Stomach smooth muscle (tissue), 2 donors: ENCODE data around the gene BCAR3.

Source experiments
- H3K27ac ChIP-seq: one replicate; pipeline ENCODE4 v1.7.0; 2013; ENCODE audit warnings: mild to moderate bottlenecking, low read length, inconsistent platforms
- H3K27me3 ChIP-seq, 2 donors: one replicate each; pipeline ENCODE4 v1.7.0; 2013; ENCODE audit warnings: low read length in 2 of 2; ENCODE audit not compliant: insufficient read depth in 2 of 2, control insufficient read depth in 1 of 2
- H3K36me3 ChIP-seq, 2 donors: one replicate each; pipeline ENCODE4 v1.7.0; 2013; ENCODE audit warnings: low read length in 2 of 2; ENCODE audit not compliant: control insufficient read depth in 2 of 2, insufficient read depth in 2 of 2
- H3K4me1 ChIP-seq: one replicate; pipeline ENCODE4 v1.7.0; 2013; ENCODE audit warnings: low read length; ENCODE audit not compliant: control insufficient read depth, insufficient read depth
- H3K4me3 ChIP-seq, 2 donors: one replicate each; pipeline ENCODE4 v1.7.0; 2013; ENCODE audit warnings: low read length in 2 of 2
- H3K9ac ChIP-seq, 2 donors: one replicate each; pipeline ENCODE4 v1.7.0; 2013; ENCODE audit warnings: low read length in 2 of 2, mild to moderate bottlenecking in 1 of 2
- H3K9me3 ChIP-seq, 2 donors: one replicate each; pipeline ENCODE4 v1.7.0; 2013; ENCODE audit warnings: low read length in 2 of 2; ENCODE audit not compliant: control insufficient read depth in 2 of 2
- donor health status: healthy.
- donor health status: Pancreatic carcinoma.

BCAR3 gene

DNA sequence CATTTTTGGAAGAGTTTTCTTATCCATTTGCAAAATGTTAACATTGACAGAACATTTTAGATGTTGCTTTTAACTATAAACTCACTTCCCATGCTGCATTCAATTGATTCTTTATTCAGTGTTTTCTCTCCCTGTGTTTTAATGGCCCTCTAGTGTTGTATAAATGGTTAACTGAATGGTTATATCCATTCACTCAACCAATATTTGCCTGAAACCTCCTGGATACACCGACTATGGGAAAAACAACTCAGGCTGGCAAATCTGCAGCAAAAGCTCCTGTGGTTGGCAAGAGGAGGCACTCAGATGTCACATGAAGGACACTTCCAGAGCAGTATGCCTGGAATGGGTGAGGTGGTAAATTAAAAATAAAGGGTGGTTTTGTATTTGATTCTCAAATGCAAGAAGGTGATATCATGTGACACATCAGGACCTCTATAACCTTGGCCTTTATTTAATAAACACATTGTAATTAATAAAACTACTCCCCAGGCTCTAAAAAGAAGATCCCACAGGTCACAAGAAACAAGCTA, 107.6 kb downstream of the BCAR3 start:
- Histone ChIP-seq H3K9ac (no peak overlapping the region), H3K4me1 (no peaks in the 10 kb centered on the region), H3K4me3 (no peak overlapping the region), H3K9me3 (no peaks in the 10 kb centered on the region), H3K27ac (no peak overlapping the region), H3K27me3 (no peaks in the 10 kb centered on the region), H3K36me3 (peaks cover 6 to 16% of the 10 kb centered on the region in 2 donors)

DNA sequence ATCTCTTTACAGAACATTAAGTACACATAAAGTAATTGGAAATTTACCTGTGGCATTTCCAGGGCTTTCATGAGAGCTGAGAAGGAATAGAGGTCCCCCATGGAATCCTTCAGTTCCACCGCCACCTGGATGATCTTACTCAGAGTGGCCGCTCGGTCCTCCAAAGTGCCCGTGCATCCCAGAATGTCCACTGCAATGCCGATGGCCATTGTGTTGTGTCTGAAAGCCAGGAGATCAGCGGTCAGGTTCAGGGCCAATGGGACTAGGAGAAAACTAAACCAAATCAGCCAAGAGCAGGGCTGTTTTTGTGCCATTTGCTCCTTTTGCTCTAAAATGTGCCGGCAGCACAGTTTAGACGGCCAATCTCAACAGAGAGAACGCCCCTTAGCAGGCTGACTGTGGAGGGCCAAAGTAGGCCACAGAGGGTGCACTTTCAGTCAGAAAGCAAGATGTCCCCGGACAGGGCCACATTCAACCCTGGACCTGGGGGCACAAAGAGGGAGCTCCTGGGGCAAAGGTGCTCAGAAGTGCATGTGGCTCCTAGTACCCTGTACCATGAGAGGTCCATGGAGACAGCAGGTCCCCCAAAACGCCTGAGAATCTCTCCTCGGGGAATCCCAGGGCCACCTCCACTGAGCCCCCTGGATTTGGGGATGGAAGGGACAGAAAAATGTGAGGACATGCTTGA, 109.9 kb downstream of the BCAR3 start:
- H3K9me3 ChIP-seq: no peaks in the 10 kb centered on the region
- no peaks in the 10 kb centered on the region for H3K27me3 ChIP-seq
- peaks cover 13 to 23% of the 10 kb centered on the region in 2 donors for H3K36me3 ChIP-seq
- H3K9ac ChIP-seq: no peak overlapping the region
- H3K4me1 ChIP-seq: no peaks in the 10 kb centered on the region
- no peak overlapping the region for H3K4me3 ChIP-seq
- no peak overlapping the region for H3K27ac ChIP-seq

DNA sequence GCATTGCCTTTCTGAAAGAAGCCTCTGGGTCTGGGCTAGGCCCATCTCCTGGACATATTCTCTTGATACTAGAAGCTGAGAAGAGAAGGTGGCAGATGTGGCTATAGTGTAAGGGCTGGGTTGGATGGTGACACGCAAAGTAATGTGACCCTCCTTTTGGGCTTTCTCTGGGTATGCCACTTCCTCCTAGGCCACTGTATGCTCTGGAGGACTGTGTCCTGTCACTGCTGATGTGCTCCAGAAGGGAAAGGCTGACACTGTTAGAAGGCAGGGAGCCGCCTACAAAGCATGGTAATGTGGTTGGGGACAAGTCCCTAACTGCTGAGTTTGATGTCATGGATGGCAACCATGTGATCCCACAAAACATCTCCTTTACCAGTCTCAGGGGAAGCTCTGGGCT, 112.1 kb downstream of the BCAR3 start:
- Histone ChIP-seq H3K9ac (no peak overlapping the region), H3K36me3 (peaks cover 13 to 22% of the 10 kb centered on the region in 2 donors), H3K9me3 (no peaks in the 10 kb centered on the region), H3K4me1 (no peaks in the 10 kb centered on the region), H3K4me3 (no peak overlapping the region), H3K27ac (no peak overlapping the region), H3K27me3 (no peaks in the 10 kb centered on the region)

GRCh38 chr1:93567255-93567918, 114.2 kb downstream of the BCAR3 start:
- H3K4me3 ChIP-seq: no peak overlapping the region
- no peak overlapping the region for H3K9ac ChIP-seq
- H3K4me1 ChIP-seq: no peaks in the 10 kb centered on the region
- no peaks in the 10 kb centered on the region for H3K9me3 ChIP-seq
- no peaks in the 10 kb centered on the region for H3K27me3 ChIP-seq
- peaks cover 13 to 22% of the 10 kb centered on the region in 2 donors for H3K36me3 ChIP-seq
- no peak overlapping the region for H3K27ac ChIP-seq

GRCh38 chr1:93566227-93566626, 115.4 kb downstream of the BCAR3 start:
- Histone ChIP-seq H3K27me3 (no peaks in the 10 kb centered on the region), H3K4me1 (no peaks in the 10 kb centered on the region), H3K36me3 (peaks cover 13 to 19% of the 10 kb centered on the region in 2 donors), H3K4me3 (no peak overlapping the region), H3K27ac (no peak overlapping the region), H3K9ac (no peak overlapping the region), H3K9me3 (no peaks in the 10 kb centered on the region)

- Histone ChIP-seq H3K9me3 (no peaks in the 10 kb centered on the region), H3K36me3 (peaks cover 13 to 19% of the 10 kb centered on the region in 2 donors), H3K9ac (no peak overlapping the region), H3K4me1 (no peaks in the 10 kb centered on the region), H3K27me3 (no peaks in the 10 kb centered on the region), H3K27ac (no peak overlapping the region), H3K4me3 (no peak overlapping the region)
Observed at GRCh38 chr1:93565496-93566206, 116.0 kb downstream of the BCAR3 start.

- H3K4me3 ChIP-seq: no peak overlapping the region
- H3K9ac ChIP-seq: no peak overlapping the region
- H3K9me3 ChIP-seq: no peaks in the 10 kb centered on the region
- no peak overlapping the region for H3K27ac ChIP-seq
- peaks cover 0 to 6% of the 10 kb centered on the region in 2 donors for H3K36me3 ChIP-seq
- no peaks in the 10 kb centered on the region for H3K27me3 ChIP-seq
- H3K4me1 ChIP-seq: no peaks in the 10 kb centered on the region
Observed at GRCh38 chr1:93559695-93560094, 121.9 kb downstream of the BCAR3 start.

- Histone ChIP-seq H3K9me3 (no peaks in the 10 kb centered on the region), H3K4me3 (no peak overlapping the region), H3K27me3 (no peaks in the 10 kb centered on the region), H3K4me1 (no peaks in the 10 kb centered on the region), H3K36me3 (peaks cover 0 to 6% of the 10 kb centered on the region in 2 donors), H3K9ac (no peak overlapping the region), H3K27ac (no peak overlapping the region)
Observed at GRCh38 chr1:93559045-93559444, 122.6 kb downstream of the BCAR3 start.

GRCh38 chr1:93556291-93556690, 125.3 kb downstream of the BCAR3 start:
- Histone ChIP-seq H3K4me3 (no peak overlapping the region), H3K27me3 (no peaks in the 10 kb centered on the region), H3K27ac (no peak overlapping the region)

DNA sequence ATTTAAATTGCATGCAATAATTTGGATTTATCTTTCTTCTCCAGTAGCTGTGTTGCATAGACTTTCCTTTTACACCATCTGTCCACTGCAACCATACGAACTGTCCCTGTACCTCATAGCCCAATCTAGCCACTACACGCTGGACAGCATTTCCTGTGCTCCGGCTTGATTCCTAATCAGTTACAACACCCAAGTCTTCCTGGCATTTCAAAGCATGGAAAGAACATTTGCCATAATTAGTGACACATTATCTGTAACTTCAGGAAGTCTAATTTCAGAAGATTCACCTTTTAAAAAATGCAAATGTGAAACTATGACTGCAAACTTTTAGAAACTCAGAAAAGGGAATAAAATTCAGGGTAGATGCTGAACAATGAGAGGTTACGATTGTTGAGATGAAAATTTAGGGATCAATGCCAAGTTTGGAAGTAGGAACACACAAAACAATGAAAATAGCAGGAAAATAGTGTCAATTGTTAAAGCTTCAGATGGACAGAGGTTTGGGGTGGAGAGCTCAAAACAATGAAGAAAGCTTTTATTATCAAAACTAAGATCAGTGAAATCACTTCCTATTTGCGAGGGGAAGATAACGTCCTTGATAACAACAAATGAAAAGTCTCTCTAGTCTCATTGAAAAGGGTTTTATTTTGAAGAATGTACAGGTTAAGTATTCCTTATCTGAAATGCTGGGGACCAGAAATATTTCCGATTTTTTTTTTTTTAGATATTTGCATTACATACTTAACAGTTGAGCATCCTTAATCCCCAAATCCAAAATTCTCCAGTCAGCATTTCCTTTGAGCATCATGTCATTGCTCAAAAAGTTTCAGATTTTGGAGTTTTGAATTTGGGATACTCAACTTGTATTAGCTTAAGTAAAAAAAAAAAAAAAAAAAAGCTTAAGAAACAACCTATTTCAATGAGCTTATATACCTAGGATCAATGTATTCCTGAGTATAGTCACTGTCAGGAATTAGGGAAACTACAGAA, 126.5 kb downstream of the BCAR3 start:
- no peaks in the 10 kb centered on the region for H3K4me1 ChIP-seq
- peaks cover 0 to 4% of the 10 kb centered on the region in 2 donors for H3K36me3 ChIP-seq
- no peak overlapping the region for H3K9ac ChIP-seq
- H3K27ac ChIP-seq: no peak overlapping the region
- no peaks in the 10 kb centered on the region for H3K27me3 ChIP-seq
- no peak overlapping the region for H3K4me3 ChIP-seq
- H3K9me3 ChIP-seq: no peaks in the 10 kb centered on the region

More at GRCh38 chr1:93556291-93556690, 125.3 kb downstream of the BCAR3 start:
- H3K9ac ChIP-seq: no peak overlapping the region
- no peaks in the 10 kb centered on the region for H3K9me3 ChIP-seq
- H3K4me1 ChIP-seq: no peaks in the 10 kb centered on the region
- peaks cover 0 to 4% of the 10 kb centered on the region in 2 donors for H3K36me3 ChIP-seq
